GM12874 (cell line): ENCODE data around the gene BIN2.

Experiments used
- TF ChIP-seq, protein P1 (sequence below): IDR thresholded peaks from 2 replicates; pipeline ENCODE4 v1.5.1; 2011; ENCODE audit warnings: low read depth, mild to moderate bottlenecking, control low read depth, low read length, moderate library complexity; ENCODE audit not compliant: insufficient read depth

Gene BIN2

GRCh38 chr12:51358496-51358895 lies 34.5 kb upstream of the BIN2 start:
- TF ChIP-seq, protein P1, sequence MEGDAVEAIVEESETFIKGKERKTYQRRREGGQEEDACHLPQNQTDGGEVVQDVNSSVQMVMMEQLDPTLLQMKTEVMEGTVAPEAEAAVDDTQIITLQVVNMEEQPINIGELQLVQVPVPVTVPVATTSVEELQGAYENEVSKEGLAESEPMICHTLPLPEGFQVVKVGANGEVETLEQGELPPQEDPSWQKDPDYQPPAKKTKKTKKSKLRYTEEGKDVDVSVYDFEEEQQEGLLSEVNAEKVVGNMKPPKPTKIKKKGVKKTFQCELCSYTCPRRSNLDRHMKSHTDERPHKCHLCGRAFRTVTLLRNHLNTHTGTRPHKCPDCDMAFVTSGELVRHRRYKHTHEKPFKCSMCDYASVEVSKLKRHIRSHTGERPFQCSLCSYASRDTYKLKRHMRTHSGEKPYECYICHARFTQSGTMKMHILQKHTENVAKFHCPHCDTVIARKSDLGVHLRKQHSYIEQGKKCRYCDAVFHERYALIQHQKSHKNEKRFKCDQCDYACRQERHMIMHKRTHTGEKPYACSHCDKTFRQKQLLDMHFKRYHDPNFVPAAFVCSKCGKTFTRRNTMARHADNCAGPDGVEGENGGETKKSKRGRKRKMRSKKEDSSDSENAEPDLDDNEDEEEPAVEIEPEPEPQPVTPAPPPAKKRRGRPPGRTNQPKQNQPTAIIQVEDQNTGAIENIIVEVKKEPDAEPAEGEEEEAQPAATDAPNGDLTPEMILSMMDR = no peak

DNA sequence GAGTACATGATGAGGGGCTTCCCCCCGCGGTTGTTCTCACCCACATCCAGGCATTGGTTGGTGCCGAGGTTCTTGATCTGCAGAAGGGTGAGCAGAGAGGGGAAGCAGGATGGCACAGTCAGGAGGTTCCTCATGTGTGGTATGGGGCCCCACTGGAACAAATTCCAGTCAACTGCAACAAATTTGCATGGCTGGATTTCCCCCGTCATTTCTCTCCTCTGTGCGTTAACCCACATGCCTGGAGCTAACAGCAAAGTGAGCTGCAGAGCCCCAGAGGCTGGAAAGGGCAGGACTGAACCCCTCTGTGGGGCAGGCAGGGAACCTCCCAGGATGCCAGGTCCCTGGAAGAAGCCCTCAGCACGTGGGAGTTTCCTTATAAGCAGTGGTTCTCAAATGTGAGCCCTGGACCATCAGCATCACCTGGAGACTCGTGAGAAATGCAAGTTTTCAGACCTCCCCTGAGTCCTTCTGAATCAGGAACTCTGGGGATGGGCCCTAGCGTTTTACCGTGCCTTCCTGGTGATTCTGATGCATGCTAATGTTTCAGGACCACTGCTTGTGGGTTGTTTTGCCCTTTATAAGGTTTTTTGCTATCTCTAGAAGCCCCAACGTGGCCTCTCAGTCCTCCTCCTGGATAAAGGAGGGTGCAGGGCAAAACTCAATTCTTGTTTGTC lies 33.5 kb upstream of the BIN2 start:
- TF ChIP-seq, protein P1 = no peak

DNA sequence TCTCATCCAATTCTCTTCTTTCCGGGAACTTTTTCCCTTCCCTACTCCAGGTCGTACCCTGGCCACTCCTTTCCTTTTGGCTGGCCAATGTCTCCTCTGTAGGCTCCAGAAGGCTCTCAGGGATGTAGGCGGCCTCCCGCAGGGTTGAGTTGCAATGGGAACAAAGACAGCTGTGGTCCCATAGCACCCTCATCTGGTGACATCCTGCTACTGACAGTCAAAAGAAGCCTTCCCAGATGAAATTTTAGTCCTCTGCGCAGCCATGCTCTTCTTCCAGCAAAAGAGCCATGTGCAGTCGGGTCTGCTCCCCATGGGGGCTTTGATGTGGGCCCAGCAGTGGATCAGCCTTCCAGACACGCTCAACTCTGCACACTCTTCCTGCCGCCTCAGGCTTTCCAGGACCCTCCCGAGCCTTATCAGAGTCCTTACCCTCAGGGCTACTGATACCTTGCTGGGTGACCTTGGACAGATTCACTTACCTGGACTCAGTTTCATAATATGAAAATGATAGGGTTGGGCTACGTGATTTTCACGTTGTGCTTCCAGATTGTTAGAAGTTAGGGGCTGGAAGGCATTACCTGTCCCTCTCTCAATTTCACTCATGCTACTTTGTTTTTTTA lies 28.0 kb upstream of the BIN2 start:
- TF ChIP-seq, protein P1 = peak; percentile 73

GRCh38 chr12:51349026-51349425 lies 25.1 kb upstream of the BIN2 start:
- TF ChIP-seq, protein P1 = no peak

- TF ChIP-seq, protein P1 = no peak
Measured at GRCh38 chr12:51348116-51348515, 24.1 kb upstream of the BIN2 start.

DNA sequence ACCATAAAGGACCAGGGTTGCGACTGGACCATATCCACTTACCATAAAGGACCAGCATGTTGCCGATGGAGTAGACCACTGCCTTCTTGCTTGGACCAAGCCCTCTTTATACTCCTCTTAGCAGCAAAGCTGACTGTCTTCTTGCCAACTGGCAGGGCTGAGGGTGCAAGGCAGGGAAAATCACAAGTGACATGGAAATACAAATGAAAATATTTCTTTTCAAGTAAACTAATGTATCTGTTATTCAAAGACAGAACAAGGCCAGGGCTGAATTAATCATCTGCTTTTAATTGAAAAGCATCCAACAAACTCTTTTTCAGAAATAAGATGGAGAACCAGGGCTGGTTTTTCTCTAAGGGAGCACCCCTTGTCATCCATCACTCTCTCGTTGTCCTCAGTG lies 22.6 kb upstream of the BIN2 start, which contains the start of gene CELA1:
Gene CELA1 (minus strand): TSS at position 99 of the 400 bp plus-strand sequence. CDS start 41 bp downstream, at position 58.
- TF ChIP-seq, protein P1 = no peak

DNA sequence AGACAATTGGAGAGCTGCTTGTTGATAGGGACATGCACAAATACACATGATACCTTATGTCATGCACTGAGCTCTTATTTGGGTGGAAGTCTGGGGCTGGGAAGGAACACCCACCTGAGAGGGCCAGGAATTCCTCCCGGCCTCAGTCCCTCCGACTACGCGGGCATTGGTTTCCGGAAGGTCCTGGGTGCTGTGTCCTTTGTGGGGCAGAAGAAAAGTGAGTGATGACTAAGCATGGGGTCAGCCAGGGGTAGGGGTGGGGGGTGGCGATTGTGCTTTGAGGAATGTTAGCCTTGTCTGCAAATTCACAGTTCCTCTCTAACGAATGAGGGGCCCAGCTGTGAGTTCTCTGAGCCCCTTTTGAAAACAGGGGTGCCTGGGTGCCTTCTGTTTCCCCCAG lies 21.7 kb upstream of the BIN2 start:
- TF ChIP-seq, protein P1 = no peak
